Astrocyte (in vitro differentiated cells and primary cell): Measurements from ENCODE around the gene SPG21. TPM values are rescaled to one million over a fixed set of nuclear protein-coding genes. Genes with fewer than 3 reads are reported as not detected.

Experiments used
- DNase-seq: peaks from one replicate; pipeline ENCODE4 v3.0.0-alpha.2; 2010; ENCODE audit warnings: low read depth
- FAIRE-seq: peaks from 2 replicates; lab custom pipeline; 2011; peaks lifted over from hg19 to GRCh38; lab: Jason Lieb, UNC
- H2AFZ ChIP-seq: 2 replicates; pipeline ENCODE4 v1.6.0; 2012; ENCODE audit warnings: low read depth, low read length, inconsistent platforms
- H3K27ac ChIP-seq: 2 replicates; pipeline ENCODE4 v1.5.1; 2011; ENCODE audit warnings: low read depth, low read length, inconsistent platforms
- H3K27me3 ChIP-seq: 2 replicates; pipeline ENCODE4 v1.6.0; 2011; ENCODE audit warnings: low read length, inconsistent platforms; ENCODE audit not compliant: insufficient read depth
- H3K36me3 ChIP-seq: 2 replicates; pipeline ENCODE4 v1.5.1; 2011; ENCODE audit warnings: low read length, inconsistent platforms; ENCODE audit not compliant: insufficient read depth
- H3K4me1 ChIP-seq: 2 replicates; pipeline ENCODE4 v1.5.1; 2011; ENCODE audit warnings: low read length, inconsistent platforms; ENCODE audit not compliant: insufficient read depth
- H3K4me2 ChIP-seq: 2 replicates; pipeline ENCODE4 v1.6.0; 2012; ENCODE audit warnings: low read length, inconsistent platforms
- H3K4me3 ChIP-seq: 2 replicates; pipeline ENCODE4 v1.5.1; 2011; ENCODE audit warnings: low read depth, mild to moderate bottlenecking, low read length, inconsistent platforms; ENCODE audit not compliant: insufficient read depth
- H3K79me2 ChIP-seq: 2 replicates; pipeline ENCODE4 v1.6.0; 2012; ENCODE audit warnings: mild to moderate bottlenecking, low read length, inconsistent platforms; ENCODE audit not compliant: insufficient read depth
- H3K9ac ChIP-seq: 2 replicates; pipeline ENCODE4 v1.6.0; 2012; ENCODE audit warnings: mild to moderate bottlenecking, low read length, inconsistent platforms
- H3K9me3 ChIP-seq: 2 replicates; pipeline ENCODE4 v1.5.1; 2012; ENCODE audit warnings: low read depth, mild to moderate bottlenecking, low read length, inconsistent platforms; ENCODE audit not compliant: insufficient read depth
- H4K20me1 ChIP-seq: 2 replicates; pipeline ENCODE4 v1.6.0; 2012; ENCODE audit warnings: low read length, inconsistent platforms; ENCODE audit not compliant: insufficient read depth
- H3K27ac Mint-ChIP-seq: one replicate; pipeline ENCODE4 v1.8.0; 2021; ENCODE audit warnings: mild to moderate bottlenecking, mixed read lengths; ENCODE audit not compliant: unreplicated experiment
- H3K27me3 Mint-ChIP-seq: one replicate; pipeline ENCODE4 v1.8.0; 2021; ENCODE audit warnings: low read depth, mixed read lengths; ENCODE audit not compliant: unreplicated experiment
- H3K36me3 Mint-ChIP-seq: one replicate; pipeline ENCODE4 v1.8.0; 2021; ENCODE audit warnings: low read depth, mixed read lengths; ENCODE audit not compliant: unreplicated experiment
- H3K4me1 Mint-ChIP-seq: one replicate; pipeline ENCODE4 v1.8.0; 2021; ENCODE audit warnings: low read depth, mixed read lengths; ENCODE audit not compliant: unreplicated experiment
- H3K4me3 Mint-ChIP-seq: one replicate; pipeline ENCODE4 v1.8.0; 2021; ENCODE audit warnings: mild to moderate bottlenecking, moderate library complexity, mixed read lengths; ENCODE audit not compliant: unreplicated experiment
- H3K9me3 Mint-ChIP-seq: one replicate; pipeline ENCODE4 v1.8.0; 2021; ENCODE audit warnings: mild to moderate bottlenecking, mixed read lengths; ENCODE audit not compliant: unreplicated experiment
- CTCF ChIP-seq: IDR thresholded peaks from 2 replicates; pipeline ENCODE4 v1.5.1; 2011; ENCODE audit warnings: low read depth, mild to moderate bottlenecking, inconsistent platforms, low read length, moderate library complexity; ENCODE audit not compliant: insufficient read depth
- EZH2 ChIP-seq: IDR thresholded peaks from 2 replicates; pipeline ENCODE4 v1.6.1; 2012; ENCODE audit warnings: mild to moderate bottlenecking, low read length, inconsistent platforms; ENCODE audit not compliant: insufficient read depth
- total RNA-seq: library from RNA; stranded (reverse); gene quantifications from 2 replicates; pipeline ENCODE4 v1.2.1, GENCODE V29; 2021

The SPG21 gene
- total RNA-seq, 1 donor from 2014 or later: 60.2 TPM

- no peak overlapping the region for H3K4me3 ChIP-seq
- H3K9me3 Mint-ChIP-seq: no peaks in the 10 kb centered on the region
- peaks cover 41% of the 10 kb centered on the region for H3K36me3 ChIP-seq
These were observed 20.3 kb downstream of the SPG21 start for GRCh38 chr15:64969401-64969800.

GRCh38 chr15:64961013-64961412 lies 28.7 kb downstream of the SPG21 start:
- Histone ChIP-seq H3K4me2 (no peak overlapping the region), H3K4me1 (no peaks in the 10 kb centered on the region), H3K27ac (no peak overlapping the region), H3K9ac (no peak overlapping the region), H3K9me3 (no peaks in the 10 kb centered on the region), H3K4me3 (no peak overlapping the region), H3K79me2 (no peaks in the 10 kb centered on the region), H4K20me1 (no peaks in the 10 kb centered on the region), H2AFZ (no peak overlapping the region), H3K27me3 (no peaks in the 10 kb centered on the region), H3K36me3 (peaks cover 39% of the 10 kb centered on the region)
- Mint-ChIP-seq H3K4me1 (no peaks in the 10 kb centered on the region), H3K9me3 (no peaks in the 10 kb centered on the region), H3K27ac (no peak overlapping the region), H3K27me3 (no peaks in the 10 kb centered on the region), H3K4me3 (no peak overlapping the region), H3K36me3 (peaks cover 40% of the 10 kb centered on the region)
- TF ChIP-seq EZH2 (no peak), CTCF (no peak)
- DNase-seq: no peak
- no peak for FAIRE-seq

More at GRCh38 chr15:64969401-64969800, 20.3 kb downstream of the SPG21 start:
- Histone ChIP-seq H4K20me1 (no peaks in the 10 kb centered on the region), H3K4me1 (no peaks in the 10 kb centered on the region), H2AFZ (no peak overlapping the region), H3K27ac (no peak overlapping the region), H3K27me3 (no peaks in the 10 kb centered on the region), H3K79me2 (no peaks in the 10 kb centered on the region), H3K9ac (no peak overlapping the region), H3K4me2 (no peak overlapping the region), H3K9me3 (no peaks in the 10 kb centered on the region)
- Mint-ChIP-seq H3K4me3 (no peak overlapping the region), H3K4me1 (no peaks in the 10 kb centered on the region), H3K36me3 (peaks cover 15% of the 10 kb centered on the region), H3K27ac (no peak overlapping the region), H3K27me3 (no peaks in the 10 kb centered on the region)
- DNase-seq (no peak), FAIRE-seq (no peak)
- TF ChIP-seq EZH2: no peak
- no peak for TF ChIP-seq CTCF

GRCh38 chr15:64960153-64960552 lies 29.6 kb downstream of the SPG21 start:
- no peak overlapping the region for H3K4me2 ChIP-seq
- FAIRE-seq (no peak), DNase-seq (no peak)
- no peak overlapping the region for H3K27ac Mint-ChIP-seq
- H3K4me1 Mint-ChIP-seq: no peaks in the 10 kb centered on the region
- H3K36me3 Mint-ChIP-seq: peaks cover 48% of the 10 kb centered on the region
- TF ChIP-seq EZH2 (no peak), CTCF (no peak)
- H3K9me3 ChIP-seq: no peaks in the 10 kb centered on the region
- H2AFZ ChIP-seq: no peak overlapping the region
- no peaks in the 10 kb centered on the region for H4K20me1 ChIP-seq
- H3K4me3 ChIP-seq: no peak overlapping the region
- no peaks in the 10 kb centered on the region for H3K79me2 ChIP-seq
- H3K27ac ChIP-seq: no peak overlapping the region
- no peaks in the 10 kb centered on the region for H3K4me1 ChIP-seq
- no peaks in the 10 kb centered on the region for H3K9me3 Mint-ChIP-seq
- no peak overlapping the region for H3K9ac ChIP-seq
- peaks cover 41% of the 10 kb centered on the region for H3K36me3 ChIP-seq
- no peaks in the 10 kb centered on the region for H3K27me3 ChIP-seq
- no peaks in the 10 kb centered on the region for H3K27me3 Mint-ChIP-seq
- H3K4me3 Mint-ChIP-seq: no peak overlapping the region
